DMS79 (cell line): Measurements from ENCODE around the gene UQCRHL.

Source experiments
- DNase-seq: peaks from one replicate; lab custom pipeline; 2025; lab: John Stamatoyannopoulos, UW

The UQCRHL gene

DNA sequence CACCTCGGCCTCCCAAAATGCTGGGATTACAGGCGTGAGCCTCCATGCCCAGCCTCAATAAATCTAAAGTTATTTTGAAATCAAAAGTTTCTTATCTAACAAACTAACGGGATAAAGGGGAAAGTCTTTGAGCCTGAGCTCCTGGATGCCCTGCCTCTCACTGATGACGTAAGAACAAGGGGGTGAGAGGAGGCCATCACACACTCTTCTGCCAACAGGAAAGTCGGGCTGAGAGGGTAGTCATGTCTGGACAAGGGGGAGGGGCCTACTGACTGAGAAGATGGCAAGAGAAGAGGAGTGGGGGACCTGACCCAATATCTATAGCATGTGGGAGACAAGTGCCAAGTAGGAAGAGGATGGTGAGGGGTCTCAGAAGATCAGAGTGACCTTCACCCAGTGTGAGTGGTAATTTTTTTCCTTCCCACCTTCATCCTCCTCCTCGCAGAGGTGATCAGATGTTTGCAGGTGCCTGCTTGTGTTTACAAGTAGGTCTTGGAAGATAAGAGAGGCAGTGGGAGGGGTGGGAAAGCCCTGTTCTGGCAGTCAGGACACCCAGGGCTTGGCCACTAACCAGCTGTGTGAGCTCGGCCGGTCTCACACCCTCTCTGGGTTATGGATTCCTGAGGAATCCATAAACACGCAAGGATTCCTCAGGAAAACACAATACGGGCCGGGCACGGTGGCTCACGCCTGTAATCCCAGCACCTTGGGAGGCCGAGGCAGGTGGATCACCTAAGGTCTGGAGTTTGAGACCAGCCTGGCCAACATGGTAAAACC lies 9.6 kb downstream of the UQCRHL start:
- no peak for DNase-seq

DNA sequence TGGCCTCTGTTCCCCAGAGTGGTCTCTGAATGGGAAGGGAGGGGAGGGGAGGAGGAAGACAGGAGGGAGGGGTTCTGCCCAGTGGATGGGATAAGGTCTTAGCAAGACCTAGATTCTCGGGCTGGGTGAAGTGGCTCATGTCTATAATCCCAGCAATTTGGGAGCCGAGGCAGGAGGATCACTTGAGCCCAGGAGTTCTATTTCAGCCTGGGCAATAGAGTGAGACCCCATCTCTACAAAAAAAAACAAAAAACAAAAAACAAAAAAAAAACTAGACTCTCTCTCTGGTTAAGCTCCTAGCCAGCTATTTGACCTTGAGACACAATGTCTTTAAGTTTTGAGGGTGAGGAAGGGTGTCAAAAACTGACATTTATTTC lies 11.4 kb downstream of the UQCRHL start:
- no peak for DNase-seq

DNA sequence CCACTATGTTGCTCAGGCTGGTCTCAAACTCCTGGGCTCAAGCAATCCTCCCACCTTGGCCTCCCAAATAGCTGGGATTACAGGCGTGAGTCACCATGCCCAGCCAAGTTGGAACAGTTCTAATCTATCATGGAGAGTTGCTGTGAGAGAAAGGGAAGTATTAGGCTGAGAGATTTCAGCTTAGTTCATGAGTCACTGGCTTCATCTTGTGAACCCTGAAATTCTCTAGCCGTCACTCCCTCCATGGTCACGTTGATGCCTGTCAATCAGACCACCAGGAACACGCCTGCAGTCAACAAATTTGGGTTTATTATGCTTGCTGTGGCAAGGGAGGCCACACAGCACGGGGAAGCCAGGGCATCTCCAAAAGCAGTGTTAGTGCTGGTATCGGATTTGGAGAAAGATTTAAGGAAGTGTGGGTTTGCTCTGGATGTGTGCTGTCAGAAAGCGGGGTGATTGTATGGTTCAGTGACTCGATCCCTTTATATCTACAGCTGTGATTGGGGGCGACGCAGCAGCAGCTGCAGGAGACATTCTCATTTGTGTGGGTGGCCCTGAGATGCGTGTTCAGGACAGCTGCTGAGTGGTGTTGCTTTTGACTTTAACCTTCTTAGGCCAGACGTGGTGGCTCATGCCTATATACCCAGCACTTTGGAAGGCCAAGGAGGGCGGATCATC lies 18.7 kb downstream of the UQCRHL start:
- DNase-seq = no peak

DNA sequence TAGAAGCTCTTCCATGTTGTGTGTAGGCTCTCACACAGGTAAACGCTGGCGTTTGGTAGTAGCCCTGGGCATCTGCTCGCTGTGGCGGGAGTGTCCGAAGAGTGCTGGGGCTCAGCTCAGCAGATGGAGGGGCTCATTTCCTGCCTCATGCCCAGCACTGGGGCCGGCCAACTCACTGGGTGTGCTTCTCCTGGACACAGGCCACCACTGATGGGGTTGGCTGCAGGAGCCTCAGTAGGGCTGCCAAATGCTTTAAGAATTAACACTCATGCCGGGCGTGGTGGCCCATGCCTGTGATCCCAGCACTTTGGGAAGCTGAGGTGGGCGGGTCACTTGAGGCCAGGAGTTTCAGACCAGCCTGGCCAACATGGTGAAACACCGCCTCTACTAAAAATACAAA lies 20.9 kb downstream of the UQCRHL start:
- no peak for DNase-seq

DNA sequence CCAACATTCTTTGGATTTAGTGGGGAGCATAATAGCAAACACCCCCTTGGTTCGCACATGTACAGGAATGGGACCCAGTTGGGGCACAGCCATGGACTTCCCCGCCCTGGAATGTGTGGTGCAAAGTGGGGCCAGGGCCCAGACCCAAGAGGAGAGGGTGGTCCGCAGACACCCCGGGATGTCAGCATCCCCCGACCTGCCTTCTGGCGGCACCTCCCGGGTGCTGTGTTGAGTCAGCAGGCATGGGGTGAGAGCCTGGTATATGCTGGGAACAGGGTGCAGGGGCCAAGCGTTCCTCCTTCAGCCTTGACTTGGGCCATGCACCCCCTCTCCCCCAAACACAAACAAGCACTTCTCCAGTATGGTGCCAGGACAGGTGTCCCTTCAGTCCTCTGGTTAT lies 21.8 kb downstream of the UQCRHL start:
- DNase-seq = no peak

DNA sequence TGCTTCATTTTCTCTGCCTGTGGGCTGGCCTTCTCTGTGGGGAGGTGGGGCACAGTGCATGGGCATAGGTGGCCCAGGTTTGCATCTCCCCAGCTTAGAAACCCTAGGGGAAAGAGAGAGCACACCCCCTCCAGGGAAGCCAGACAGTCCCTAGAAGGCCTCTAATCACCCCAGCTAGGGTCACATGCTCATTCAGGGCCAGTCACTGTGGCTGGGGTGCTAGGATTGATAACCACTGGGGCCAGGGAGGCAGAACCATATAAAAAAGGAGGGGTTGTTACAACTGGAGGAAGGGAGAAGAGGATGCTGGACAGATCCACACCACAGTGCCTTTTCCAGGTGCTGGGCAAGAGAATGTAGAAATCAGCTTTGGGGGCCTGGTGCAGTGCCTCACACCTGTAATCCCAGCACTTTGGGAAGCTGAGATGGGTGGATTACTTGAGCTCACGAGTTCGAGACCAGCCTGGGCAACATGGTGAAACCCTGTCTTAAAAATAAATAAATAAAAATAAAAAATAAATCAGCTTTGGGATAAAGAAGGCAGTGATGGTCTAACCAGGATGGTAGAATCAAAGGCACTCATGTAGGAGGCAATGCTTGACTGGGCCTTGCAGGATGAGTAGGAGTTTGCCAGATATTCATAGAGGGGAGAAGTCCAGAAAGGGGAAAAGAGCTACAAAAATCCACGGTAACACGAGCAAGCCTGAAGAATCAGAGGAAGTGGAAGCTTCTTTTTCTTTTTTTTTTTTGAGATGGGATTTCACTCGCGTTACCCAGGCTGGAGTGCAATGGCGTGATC lies 29.3 kb downstream of the UQCRHL start:
- DNase-seq = no peak

DNA sequence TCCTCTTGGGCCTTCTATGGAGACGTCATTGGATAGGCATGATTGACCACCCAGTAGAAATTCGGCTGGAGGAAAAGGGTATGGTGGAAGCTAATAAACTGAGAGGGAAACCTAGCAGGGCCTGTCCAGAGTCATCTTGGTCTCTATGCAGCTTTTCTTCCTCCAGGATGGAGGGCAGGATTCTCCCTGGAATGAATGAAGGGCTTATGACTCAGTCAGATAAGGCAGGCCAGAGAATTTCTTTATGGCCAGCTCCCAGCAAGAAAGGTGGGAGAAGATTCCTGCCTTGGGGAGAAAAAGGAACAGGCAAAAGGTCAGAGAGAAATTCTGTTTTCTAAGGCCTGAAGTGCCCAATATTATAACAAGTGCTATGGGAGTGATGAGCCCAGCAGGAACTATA lies 31.7 kb downstream of the UQCRHL start:
- no peak for DNase-seq

DNA sequence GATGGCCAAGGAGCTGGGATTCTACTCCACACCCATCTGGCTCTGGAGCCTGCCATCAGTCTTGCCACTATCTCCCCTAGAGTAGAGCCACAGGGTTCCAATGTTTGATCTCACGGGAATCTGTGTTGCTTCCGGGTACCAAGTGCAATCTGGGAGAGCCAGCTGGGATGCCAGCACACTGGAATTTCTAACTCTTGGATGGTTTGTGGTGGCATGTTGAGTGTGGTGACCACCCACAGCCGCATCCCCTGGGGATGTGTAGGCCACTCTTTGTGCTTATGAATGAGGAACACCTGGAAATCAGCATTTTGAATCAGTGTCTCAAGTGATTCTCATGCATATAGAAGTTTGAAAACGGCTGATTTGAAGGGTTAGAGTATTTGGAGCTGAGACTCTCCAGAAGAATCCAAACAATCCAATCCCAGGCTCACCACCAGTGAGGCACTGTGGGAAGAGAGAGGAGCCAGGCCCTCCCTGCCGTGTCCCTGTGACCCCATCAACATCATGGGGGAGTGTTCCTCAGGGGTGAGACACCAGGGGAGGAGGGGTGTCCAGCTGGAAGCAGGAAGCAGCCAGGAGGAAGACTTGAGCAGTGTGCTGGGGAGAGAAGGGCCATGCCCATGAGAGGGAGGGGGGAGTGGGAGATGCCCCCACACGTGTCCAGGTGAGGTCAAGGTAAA lies 35.5 kb downstream of the UQCRHL start:
- DNase-seq = no peak

DNA sequence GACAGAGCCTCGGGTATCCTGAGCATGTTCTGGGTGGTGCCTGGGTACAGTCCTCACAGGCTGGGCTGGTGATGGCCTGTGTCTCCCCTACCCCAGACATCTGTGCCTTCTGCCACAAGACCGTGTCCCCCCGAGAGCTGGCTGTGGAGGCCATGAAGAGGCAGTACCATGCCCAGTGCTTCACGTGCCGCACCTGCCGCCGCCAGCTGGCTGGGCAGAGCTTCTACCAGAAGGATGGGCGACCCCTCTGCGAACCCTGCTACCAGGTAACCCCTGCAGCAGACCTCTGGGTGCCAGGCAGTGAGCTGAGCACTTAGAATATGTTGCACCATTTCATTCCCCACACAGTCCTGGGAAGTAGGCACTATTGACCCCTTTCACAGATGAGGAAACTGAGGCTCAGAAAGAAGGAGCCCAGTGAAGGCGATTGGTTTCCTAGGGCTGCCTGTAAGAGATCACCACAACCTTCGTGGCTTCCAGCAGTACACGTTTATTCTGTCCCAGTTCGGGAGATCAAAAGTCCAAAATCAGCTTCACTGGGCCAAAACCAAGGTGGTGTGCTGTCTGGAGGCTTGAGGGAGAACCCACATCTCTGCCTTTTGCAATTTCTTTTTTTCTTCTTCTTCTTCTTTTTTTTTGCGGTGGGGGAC lies 37.0 kb downstream of the UQCRHL start:
- DNase-seq = no peak

DNA sequence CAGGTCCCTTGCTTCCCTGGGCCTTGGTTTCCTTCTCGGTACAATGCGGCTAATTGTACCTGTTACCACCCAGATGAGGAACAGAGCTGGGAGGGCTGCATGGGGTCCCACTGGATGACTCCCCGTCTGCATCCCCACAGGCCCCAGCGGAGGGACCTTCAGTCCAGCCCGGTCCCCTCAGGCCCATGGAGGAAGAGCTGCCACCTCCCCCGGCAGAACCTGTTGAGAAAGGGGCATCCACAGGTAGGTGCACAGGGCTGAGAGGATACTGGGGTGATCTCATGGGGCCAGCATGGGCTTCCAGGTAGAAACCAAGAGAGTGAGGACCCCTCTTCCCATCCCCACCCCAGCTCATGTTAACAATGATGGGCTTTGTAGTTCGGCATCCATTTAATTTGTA lies 39.1 kb downstream of the UQCRHL start:
- no peak for DNase-seq

DNA sequence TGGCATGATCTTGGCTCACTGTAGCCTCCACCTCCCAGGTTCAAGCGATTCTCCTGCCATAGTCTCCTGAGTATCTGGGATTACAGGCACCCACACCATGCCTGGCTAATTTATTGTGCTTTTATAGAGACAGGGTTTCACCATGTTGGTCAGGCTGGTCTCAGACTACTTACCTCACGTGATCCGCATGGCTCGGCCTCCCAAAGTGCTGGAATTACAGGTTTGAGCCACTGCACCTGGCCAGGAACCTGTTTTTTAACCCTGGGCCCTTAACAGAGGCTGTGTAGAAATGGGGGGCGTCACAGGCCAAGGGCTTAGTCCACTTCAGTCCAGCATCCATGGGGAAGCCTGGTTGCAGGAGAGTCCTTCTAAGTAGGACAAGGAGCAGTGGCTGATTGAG lies 39.5 kb downstream of the UQCRHL start:
- DNase-seq = no peak

DNA sequence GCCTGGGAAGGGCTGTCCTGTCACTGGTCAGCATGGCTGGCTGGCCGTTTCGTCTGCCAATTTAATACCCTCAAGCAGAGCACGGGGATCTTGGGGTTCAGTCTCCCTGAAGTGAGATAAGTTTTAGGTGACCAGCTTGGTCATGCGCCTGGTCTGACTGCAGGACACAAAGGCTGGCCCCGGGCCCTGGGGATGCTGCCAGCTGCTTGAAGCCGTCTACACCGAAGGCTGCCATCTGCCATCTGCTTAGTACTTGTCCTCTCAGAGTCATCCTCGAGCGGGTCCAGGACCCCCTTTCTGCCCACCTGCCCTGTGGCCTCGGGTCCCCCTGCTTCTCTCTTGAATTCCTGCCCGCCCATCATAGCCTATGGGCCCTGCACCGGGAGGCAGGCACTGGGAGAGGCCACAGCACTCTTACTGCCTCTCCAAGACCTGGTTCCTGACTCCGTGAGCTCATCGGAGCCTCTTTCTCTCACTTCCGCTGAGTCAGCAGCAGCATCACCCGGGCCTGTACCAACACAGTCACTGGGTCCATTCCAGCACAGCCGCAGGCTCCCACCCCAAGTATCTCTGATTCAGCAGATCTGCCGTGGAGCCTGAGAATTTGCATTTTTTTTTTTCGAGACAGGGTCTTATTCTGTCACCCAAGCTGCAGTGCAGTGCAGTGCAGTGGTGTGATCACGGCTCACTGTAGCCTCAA lies 41.8 kb downstream of the UQCRHL start:
- DNase-seq = no peak

DNA sequence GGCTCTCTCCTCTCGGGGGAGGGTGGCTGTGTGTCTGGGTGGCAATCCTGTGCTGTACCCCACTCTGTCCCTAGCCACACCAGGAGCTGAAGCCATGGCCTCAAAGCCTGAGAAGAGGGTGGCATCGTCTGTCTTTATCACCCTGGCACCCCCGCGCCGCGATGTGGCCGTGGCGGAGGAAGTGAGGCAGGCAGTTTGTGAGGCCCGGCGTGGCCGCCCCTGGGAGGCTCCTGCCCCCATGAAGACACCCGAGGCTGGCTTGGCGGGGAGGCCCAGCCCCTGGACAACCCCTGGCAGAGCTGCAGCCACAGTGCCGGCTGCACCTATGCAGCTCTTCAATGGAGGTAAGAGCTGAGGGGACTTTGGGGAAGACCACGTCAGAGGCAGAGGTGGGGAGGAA lies 42.6 kb downstream of the UQCRHL start:
- no peak for DNase-seq

DNA sequence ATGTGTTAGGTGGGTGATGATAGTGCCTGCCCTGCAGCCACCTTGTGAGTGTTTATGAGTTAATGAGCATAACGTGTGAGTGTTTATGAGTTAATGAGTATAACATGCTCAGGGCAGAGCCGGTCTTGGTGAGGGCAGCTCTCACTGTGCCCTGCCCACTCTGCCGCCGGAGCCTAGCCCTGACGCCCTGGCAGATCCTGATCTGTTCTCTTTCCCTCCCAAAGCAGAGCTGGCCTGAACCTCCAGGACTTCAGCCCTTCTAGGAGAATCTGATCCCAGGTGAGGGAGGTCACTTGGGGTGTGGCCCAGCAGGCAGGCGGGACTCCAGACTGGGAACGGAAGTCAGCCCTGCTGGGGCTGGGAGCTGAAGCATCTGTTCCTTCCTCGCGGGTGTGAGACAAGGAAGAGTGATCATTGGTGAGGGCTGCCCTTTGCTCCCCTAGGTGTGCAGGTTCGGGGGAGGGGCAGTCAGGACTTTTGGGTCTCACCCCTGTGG lies 43.1 kb downstream of the UQCRHL start:
- DNase-seq = no peak

DNA sequence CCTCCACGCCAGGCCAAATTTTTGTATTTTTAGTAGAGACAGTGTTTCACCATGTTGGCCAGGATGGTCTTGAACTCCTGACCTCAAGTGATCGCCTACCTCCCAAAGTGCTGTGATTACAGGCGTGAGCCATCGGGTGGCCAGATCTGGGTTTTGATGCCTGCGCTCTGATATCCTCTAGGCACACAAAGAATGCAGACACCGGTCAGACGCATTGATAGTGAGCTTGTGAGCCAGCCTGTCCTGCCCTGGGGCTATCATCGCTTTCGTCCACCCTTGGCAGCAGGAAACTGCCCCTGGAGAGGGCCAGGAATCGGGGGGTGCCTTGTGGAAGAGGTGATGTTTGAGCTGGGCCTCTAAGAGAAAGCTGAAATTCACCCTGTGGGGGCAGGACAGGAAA lies 44.9 kb downstream of the UQCRHL start:
- DNase-seq = no peak

DNA sequence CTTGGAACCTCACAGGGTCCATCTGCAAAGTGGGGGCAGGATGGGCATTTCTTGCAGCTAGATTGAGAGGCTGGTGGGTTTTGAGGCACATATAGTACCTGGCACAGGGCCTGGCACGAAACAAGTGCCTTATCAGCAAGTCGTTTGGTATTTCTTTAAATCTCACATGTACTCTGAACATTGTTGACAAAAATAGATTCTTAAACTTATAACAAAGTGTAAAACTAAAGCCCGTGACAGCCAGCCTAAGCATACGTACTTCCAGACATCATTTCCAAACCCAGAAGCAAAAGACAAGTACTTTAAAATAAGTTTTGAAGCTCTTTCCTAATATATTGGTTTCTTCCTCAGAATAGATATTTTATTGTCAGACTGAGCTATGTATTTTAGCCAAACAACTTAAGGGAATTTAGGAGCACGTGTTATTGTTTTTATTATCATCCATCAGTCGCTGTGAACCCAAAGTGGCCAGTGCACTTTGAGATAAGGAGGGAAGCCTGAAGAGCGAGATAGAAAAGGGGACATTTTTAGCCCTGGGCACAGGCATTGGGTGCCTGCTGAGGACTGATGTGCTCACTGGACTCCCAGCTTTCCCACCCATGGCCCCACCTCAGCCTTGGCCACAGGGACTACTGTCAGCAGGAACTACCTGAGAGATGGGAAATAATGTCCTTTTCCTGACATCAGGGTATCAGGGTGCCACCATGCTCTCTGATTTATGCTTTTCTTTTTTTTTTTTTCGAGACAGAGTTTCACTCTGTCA lies 45.9 kb downstream of the UQCRHL start:
- no peak for DNase-seq

DNA sequence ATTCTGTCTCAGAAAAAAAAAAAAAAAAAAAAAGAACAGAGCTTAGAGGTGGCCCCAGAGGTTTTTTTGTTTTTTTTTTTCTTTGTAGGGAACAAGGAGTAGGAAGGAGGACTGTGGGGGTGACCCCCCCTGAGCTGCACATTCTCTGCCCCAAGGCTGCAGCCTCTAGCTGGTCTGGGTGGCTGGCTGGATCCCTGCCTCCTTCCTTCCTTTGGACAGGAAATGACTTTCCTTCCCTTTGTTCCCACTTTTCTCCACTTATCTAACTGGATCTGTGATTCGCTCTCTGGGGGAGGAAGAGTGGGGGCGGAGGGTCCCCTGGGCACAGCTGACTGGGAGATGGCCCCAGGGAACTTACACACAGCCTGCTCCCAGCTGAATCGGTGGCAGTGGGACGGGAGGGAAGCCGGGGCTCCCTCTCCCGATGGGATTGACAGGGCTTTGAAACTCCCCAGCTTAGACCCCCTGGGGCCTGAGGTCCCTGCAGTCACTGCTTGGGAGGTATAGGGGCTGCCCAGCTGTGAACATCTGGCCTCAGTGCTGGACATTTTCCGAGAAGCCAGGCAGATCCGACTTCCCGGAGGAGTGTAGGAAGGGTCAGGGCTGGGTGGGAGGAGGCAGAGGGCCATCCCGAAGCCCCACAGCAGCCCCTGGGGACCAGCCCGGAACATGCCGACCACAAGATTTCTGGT lies 46.8 kb downstream of the UQCRHL start:
- no peak for DNase-seq

DNA sequence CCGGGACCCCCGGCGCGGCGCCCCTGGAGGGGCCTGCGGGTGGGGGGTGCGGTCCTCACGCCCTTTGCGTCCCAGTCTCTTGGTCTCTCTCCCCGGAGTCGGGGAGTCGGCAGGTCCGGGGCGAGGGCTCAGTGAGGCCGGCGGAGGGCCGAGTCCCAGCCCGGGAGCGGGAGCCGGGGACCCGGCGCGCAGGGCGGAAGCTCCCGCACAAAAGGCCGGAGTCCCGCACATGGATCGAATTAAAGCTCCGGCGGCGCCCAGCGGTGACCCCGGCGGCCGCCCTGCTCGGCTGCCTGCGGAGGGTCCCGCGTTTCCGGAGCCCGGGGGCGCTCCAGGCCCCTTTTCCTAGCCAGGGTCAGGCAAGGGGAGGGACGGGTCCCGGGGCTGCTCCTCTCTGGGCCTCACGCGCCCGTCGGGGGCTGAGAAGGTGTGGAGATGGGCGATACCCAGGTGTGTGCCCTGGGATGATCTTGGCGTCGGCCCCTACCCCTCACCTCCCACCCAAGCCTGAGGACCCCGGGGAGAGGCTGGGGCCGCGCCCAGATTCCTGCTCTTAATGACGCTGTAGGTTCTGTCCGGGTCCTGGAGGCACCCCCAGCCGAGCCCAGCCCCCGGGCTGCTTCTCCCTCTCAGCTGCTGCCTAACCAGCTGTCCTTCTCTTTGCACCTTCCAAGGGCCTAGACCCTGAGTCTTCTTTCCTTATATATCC lies 48.3 kb downstream of the UQCRHL start:
- no peak for DNase-seq

DNA sequence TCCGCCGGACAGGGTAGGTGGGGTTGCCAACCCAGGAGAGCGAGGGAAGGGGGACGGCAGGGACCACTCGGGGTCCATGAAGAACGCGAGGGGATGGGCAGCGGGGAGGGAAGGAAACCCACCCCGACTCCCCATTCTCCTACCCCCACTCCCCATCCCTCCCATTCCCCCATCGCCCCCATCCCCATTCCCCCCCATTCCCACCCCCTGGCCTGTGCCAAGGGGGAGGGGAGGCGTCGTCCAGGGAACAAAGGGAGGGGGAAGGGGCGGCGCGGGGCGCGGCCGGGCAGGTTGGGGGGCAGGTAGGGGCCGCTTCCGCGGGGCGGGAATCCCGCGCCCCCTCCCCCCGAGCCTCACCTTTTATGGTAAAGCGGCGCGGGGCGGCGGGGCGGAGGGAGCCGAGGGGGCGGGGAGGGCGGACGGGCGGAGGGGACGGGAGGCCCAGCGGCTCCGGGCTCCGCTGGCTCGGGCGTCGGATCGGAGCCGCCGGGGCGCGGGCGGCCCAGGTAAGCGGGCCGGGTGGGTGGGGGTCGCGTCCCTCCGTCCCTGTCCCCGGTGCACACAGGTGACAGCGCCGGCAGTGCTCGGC lies 49.0 kb downstream of the UQCRHL start, which contains the start of gene FBLIM1:
FBLIM1 (plus strand) TSS at position 453 of the 589 bp plus-strand sequence. CDS start 6,189 bp downstream, outside the sequence.
- no peak for DNase-seq
